Measurements from ENCODE around the gene RAB26. TPM values are rescaled to one million over a fixed set of nuclear protein-coding genes. Genes with fewer than 3 reads are reported as not detected.

RAB26 gene
- total and polyA plus RNA-seq, 2 donors (not counting 1 experiment from before 2014, with no cell fraction given) = 0.43 to 2.0 TPM

DNA sequence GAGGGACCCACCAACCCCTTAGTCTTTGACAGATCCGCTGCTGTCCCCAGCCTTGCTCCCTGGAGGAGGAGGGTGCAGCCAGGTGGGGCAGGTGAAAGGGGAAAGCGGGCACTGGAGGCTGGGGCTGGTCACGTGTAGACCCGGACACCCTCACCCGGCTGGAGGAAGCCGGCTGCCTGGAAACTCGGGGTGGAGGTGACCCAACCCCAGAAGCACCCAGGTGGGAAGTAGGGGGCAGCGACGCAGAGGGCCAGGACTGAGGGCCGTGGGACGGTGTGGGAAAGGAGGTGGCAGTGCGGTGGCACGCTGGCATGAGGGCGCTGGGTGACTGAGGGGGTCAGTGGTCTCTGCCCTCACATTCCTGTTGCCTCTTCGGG lies 9.8 kb downstream of the RAB26 start:
- H3K9me3 ChIP-seq (ENCODE audit: control insufficient read depth, insufficient read depth, low read depth, low read length) = no peaks in the 10 kb centered on the region
- no peak overlapping the region for H2AFZ ChIP-seq (ENCODE audit: low read length)
- H3K27me3 ChIP-seq (ENCODE audit: control insufficient read depth, insufficient read depth, low read length) = no peaks in the 10 kb centered on the region
- peak overlapping the region; percentile 95 for H3K27ac ChIP-seq (ENCODE audit: insufficient read depth, low read length)
- peak overlapping the region in 2 of 4 experiments; percentile 19 to 76 for H3K4me3 ChIP-seq (replicated peaks in 1 of 4; ENCODE audit: control extremely low read depth in 1 of 4, insufficient read depth in 1 of 4, low read depth in 3 of 4, low read length in 4 of 4)
- H3K4me2 ChIP-seq (ENCODE audit: extremely low read depth, insufficient read depth, low read length) = peak overlapping the region; percentile 96
- H3K9ac ChIP-seq (ENCODE audit: insufficient read depth, low read length) = peak overlapping the region; percentile 80
- H3K36me3 ChIP-seq (ENCODE audit: control insufficient read depth, insufficient read depth, low read length) = peaks cover 7% of the 10 kb centered on the region
- H3K79me2 ChIP-seq (ENCODE audit: control insufficient read depth, insufficient read depth, low read length) = peaks cover 87% of the 10 kb centered on the region
- H3K4me1 ChIP-seq (ENCODE audit: control insufficient read depth, extremely low read depth, insufficient read depth, low read length) = peaks cover 41% of the 10 kb centered on the region
- peaks cover 7% of the 10 kb centered on the region for H4K20me1 ChIP-seq (ENCODE audit: control insufficient read depth, extremely low read depth, insufficient read depth, low read length)
- no peak for DNase-seq (ENCODE audit: low read depth in 2 of 2)
- TF ChIP-seq CTCF (conservative IDR thresholded peaks at IDR 0.05 in 1 of 2, IDR thresholded peaks at IDR 0.05 in 1 of 2; ENCODE audit: low read depth in 1 of 2, low read length in 2 of 2) (no peak), EZH2 (IDR thresholded peaks at IDR 0.05; ENCODE audit: low read length, missing control alignments) (no peak)

- TF ChIP-seq EZH2 (IDR thresholded peaks at IDR 0.05; ENCODE audit: low read length, missing control alignments) (no peak), CTCF (conservative IDR thresholded peaks at IDR 0.05 in 1 of 2, IDR thresholded peaks at IDR 0.05 in 1 of 2; ENCODE audit: low read depth in 1 of 2, low read length in 2 of 2) (no peak)
- peaks cover 2% of the 10 kb centered on the region for H3K36me3 ChIP-seq (ENCODE audit: control insufficient read depth, insufficient read depth, low read length)
- H3K9me3 ChIP-seq (ENCODE audit: control insufficient read depth, insufficient read depth, low read depth, low read length) = no peaks in the 10 kb centered on the region
- no peak overlapping the region for H2AFZ ChIP-seq (ENCODE audit: low read length)
- peak overlapping the region; percentile 95 for H3K27ac ChIP-seq (ENCODE audit: insufficient read depth, low read length)
- H3K27me3 ChIP-seq (ENCODE audit: control insufficient read depth, insufficient read depth, low read length) = no peaks in the 10 kb centered on the region
- peak overlapping the region; percentile 80 for H3K9ac ChIP-seq (ENCODE audit: insufficient read depth, low read length)
- peaks cover 41% of the 10 kb centered on the region for H3K4me1 ChIP-seq (ENCODE audit: control insufficient read depth, extremely low read depth, insufficient read depth, low read length)
- peak overlapping the region; percentile 96 for H3K4me2 ChIP-seq (ENCODE audit: extremely low read depth, insufficient read depth, low read length)
- DNase-seq (ENCODE audit: low read depth in 2 of 2) = peak; percentile 77 to 85
- H3K79me2 ChIP-seq (ENCODE audit: control insufficient read depth, insufficient read depth, low read length) = peaks cover 86% of the 10 kb centered on the region
- H4K20me1 ChIP-seq (ENCODE audit: control insufficient read depth, extremely low read depth, insufficient read depth, low read length) = peaks cover 2% of the 10 kb centered on the region
- peak overlapping the region in 1 of 4 experiments; percentile 76 for H3K4me3 ChIP-seq (replicated peaks in 1 of 4; ENCODE audit: control extremely low read depth in 1 of 4, insufficient read depth in 1 of 4, low read depth in 3 of 4, low read length in 4 of 4)
Observed at GRCh38 chr16:2159175-2159838, 10.9 kb downstream of the RAB26 start.

DNA sequence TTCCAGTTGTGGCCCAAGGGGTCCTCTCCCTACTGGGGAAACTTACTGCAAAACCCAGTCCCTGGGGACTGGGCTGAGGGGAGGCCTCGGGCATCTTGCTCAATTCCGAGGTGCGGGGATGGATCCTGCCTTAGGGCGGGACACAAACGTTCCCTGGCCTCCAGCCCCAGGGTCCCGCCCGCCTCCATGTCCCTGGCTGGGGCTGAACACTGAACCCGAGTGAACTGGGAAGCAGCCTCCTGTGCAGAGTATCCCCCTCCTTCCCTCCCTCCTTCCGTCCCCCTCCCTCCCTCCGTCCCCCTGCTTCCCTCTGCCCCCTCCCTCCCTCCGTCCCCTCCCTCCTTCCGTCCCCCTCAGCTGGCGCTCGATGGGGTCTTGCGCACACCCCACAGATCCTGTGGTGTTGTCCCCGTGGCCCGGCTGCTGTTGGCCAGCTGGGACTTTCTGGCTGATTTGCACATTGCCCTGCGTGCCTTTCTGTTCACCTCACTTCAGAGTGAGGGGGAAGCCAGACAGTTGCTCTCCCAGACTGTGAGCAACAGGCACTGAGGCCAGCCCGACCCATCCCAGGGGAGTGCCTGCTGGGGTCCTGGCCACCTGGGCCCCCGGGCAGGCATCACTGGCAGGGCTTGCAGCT lies 12.6 kb downstream of the RAB26 start:
- H4K20me1 ChIP-seq (ENCODE audit: control insufficient read depth, extremely low read depth, insufficient read depth, low read length) = no peaks in the 10 kb centered on the region
- peaks cover 41% of the 10 kb centered on the region for H3K4me1 ChIP-seq (ENCODE audit: control insufficient read depth, extremely low read depth, insufficient read depth, low read length)
- peak overlapping the region; percentile 85 for H3K27ac ChIP-seq (ENCODE audit: insufficient read depth, low read length)
- no peak overlapping the region for H2AFZ ChIP-seq (ENCODE audit: low read length)
- no peaks in the 10 kb centered on the region for H3K9me3 ChIP-seq (ENCODE audit: control insufficient read depth, insufficient read depth, low read depth, low read length)
- no peaks in the 10 kb centered on the region for H3K27me3 ChIP-seq (ENCODE audit: control insufficient read depth, insufficient read depth, low read length)
- H3K79me2 ChIP-seq (ENCODE audit: control insufficient read depth, insufficient read depth, low read length) = peaks cover 83% of the 10 kb centered on the region
- peak overlapping the region; percentile 58 for H3K4me2 ChIP-seq (ENCODE audit: extremely low read depth, insufficient read depth, low read length)
- peak overlapping the region in 1 of 4 experiments; percentile 33 for H3K4me3 ChIP-seq (replicated peaks in 1 of 4; ENCODE audit: control extremely low read depth in 1 of 4, insufficient read depth in 1 of 4, low read depth in 3 of 4, low read length in 4 of 4)
- peak overlapping the region; percentile 32 for H3K9ac ChIP-seq (ENCODE audit: insufficient read depth, low read length)
- TF ChIP-seq CTCF (conservative IDR thresholded peaks at IDR 0.05 in 1 of 2, IDR thresholded peaks at IDR 0.05 in 1 of 2; ENCODE audit: low read depth in 1 of 2, low read length in 2 of 2) = no peak
- TF ChIP-seq EZH2 (IDR thresholded peaks at IDR 0.05; ENCODE audit: low read length, missing control alignments) = no peak
- H3K36me3 ChIP-seq (ENCODE audit: control insufficient read depth, insufficient read depth, low read length) = peaks cover 3% of the 10 kb centered on the region
- peak; percentile 67 to 68 for DNase-seq (ENCODE audit: low read depth in 2 of 2)
